Medulla oblongata (tissue), 1 donor: ENCODE measurements around the gene PYGB.
A peak's percentile ranks its signal among the peaks of the same experiment; 100 is the strongest.
"Not testable (repeated sequence)": the region's sequence is repeated elsewhere in the genome, so short reads cannot be mapped to it uniquely, and the experiment has no call there.

Experiments used
- DNase-seq: peaks from one replicate; pipeline ENCODE4 v3.0.0-alpha.2; 2015; ENCODE audit errors: extremely low spot score

The PYGB gene

GRCh38 chr20:25314497-25315417 lies 66.9 kb downstream of the PYGB start:
- no peak for DNase-seq

GRCh38 chr20:25315418-25316210 lies 67.7 kb downstream of the PYGB start:
- no peak for DNase-seq

GRCh38 chr20:25316506-25317190 lies 68.8 kb downstream of the PYGB start:
- no peak for DNase-seq

GRCh38 chr20:25317351-25318075 lies 69.6 kb downstream of the PYGB start:
- no peak for DNase-seq

GRCh38 chr20:25318471-25319240 lies 70.8 kb downstream of the PYGB start:
- DNase-seq, result peak; percentile 83

- DNase-seq, result peak; percentile 32
Observed at GRCh38 chr20:25319241-25320034, 71.6 kb downstream of the PYGB start.

- DNase-seq, result no peak
Observed at GRCh38 chr20:25320035-25320800, 72.3 kb downstream of the PYGB start.

GRCh38 chr20:25321262-25321831 lies 73.5 kb downstream of the PYGB start:
- no peak for DNase-seq

GRCh38 chr20:25321991-25322390 lies 74.1 kb downstream of the PYGB start:
- DNase-seq, result no peak

GRCh38 chr20:25323496-25324246 lies 75.8 kb downstream of the PYGB start:
- no peak for DNase-seq

GRCh38 chr20:25324412-25324811 lies 76.5 kb downstream of the PYGB start:
- peak; percentile 81 for DNase-seq

GRCh38 chr20:25325073-25325472 lies 77.2 kb downstream of the PYGB start:
- no peak for DNase-seq

GRCh38 chr20:25325997-25326396 lies 78.1 kb downstream of the PYGB start:
- no peak for DNase-seq

- DNase-seq, result no peak
Observed at GRCh38 chr20:25327521-25328235, 79.8 kb downstream of the PYGB start.

GRCh38 chr20:25328954-25329498 lies 81.1 kb downstream of the PYGB start:
- no peak for DNase-seq

- not testable (repeated sequence) for DNase-seq
Observed at GRCh38 chr20:25334972-25335371, 87.1 kb downstream of the PYGB start.
